HepG2 (cell line): ENCODE results near the gene RTP3. TPM values are rescaled to one million over a fixed set of nuclear protein-coding genes. Genes with fewer than 3 reads are reported as not detected.

Source experiments
- ATAC-seq: fragments of 200-7000 bp; cut with Tn5 transposase; 3 replicates; pipeline ENCODE4 v1.9.1; 2020; ENCODE audit warnings: mild to moderate bottlenecking, moderate library complexity
- BruUV-seq: library from RNA; stranded (reverse); fragments of 400-500 nt; replicated peaks from 2 replicates; lab custom pipeline; 2021; lab: Mats Ljungman, UMichigan
- CTCF ChIA-PET: fragments of 300-600 bp; formaldehyde crosslinking; extraction: SDS; loops from one replicate; lab custom pipeline; 2021; ENCODE audit warnings: low total read pairs, inconsistent platforms, low intra/inter-chr PET ratio; lab: Yijun Ruan, JAX
- POLR2A ChIA-PET: fragments of 350-600 bp; sonication (Branson Sonifier 250); formaldehyde crosslinking; loops from one replicate; lab custom pipeline; 2020; ENCODE audit warnings: antibody characterized with exemption, inconsistent platforms; lab: Yijun Ruan, JAX
- DNase-seq: peaks from one replicate; pipeline ENCODE4 v3.0.0-alpha.2; 2015; ENCODE audit warnings: low spot score
- FAIRE-seq: peaks from 3 replicates; lab custom pipeline; 2011; peaks lifted over from hg19 to GRCh38; lab: Jason Lieb, UNC
- H2AFZ ChIP-seq: one replicate; pipeline ENCODE4 v1.6.1; 2011; ENCODE audit warnings: low read length, inconsistent platforms
- H3K27ac ChIP-seq: fragments of 300-600 bp; 3 replicates; pipeline ENCODE4 v1.8.0; 2011; ENCODE audit warnings: mixed run types, mild to moderate bottlenecking, mixed read lengths, low read length, inconsistent platforms; ENCODE audit not compliant: insufficient read depth; ENCODE audit errors: extremely low read length
- H3K27me3 ChIP-seq, 2 experiments: fragments of 200-600 bp in 1 of 2; 2 replicates in 1 of 2; 3 replicates in 1 of 2; pipeline versions ENCODE4 v1.6.0 to v1.8.0; 2011; ENCODE audit warnings: low read length in 2 of 2, mild to moderate bottlenecking in 2 of 2, moderate library complexity in 2 of 2, inconsistent platforms in 1 of 2; ENCODE audit not compliant: insufficient read depth in 2 of 2, control insufficient read depth in 1 of 2
- H3K36me3 ChIP-seq, 2 experiments: fragments of 200-600 bp in 1 of 2; replicated peaks in 1 of 2; 2 replicates in 1 of 2; 3 replicates in 1 of 2; pipeline versions ENCODE4 v1.5.1 to v1.8.0; 2011; ENCODE audit warnings: low read length in 2 of 2, inconsistent platforms in 1 of 2; ENCODE audit not compliant: insufficient read depth in 2 of 2, control insufficient read depth in 1 of 2
- H3K4me1 ChIP-seq: 2 replicates; pipeline ENCODE4 v1.5.1; 2012; ENCODE audit warnings: low read length, inconsistent platforms; ENCODE audit not compliant: insufficient read depth
- H3K4me2 ChIP-seq: 2 replicates; pipeline ENCODE4 v1.6.0; 2011; ENCODE audit warnings: low read depth, low read length, inconsistent platforms
- H3K4me3 ChIP-seq, 3 experiments: fragments of 200-600 bp in 1 of 3; sonication (generic), shearing (Covaris generic) in 1 of 3; replicated peaks in 1 of 3; 2 replicates each; pipeline ENCODE4 v1.5.1; 2011 to 2016; ENCODE audit warnings: low read length in 3 of 3, inconsistent platforms in 2 of 3, low read depth in 2 of 3, mild to moderate bottlenecking in 2 of 3, control low read depth in 1 of 3, mixed read lengths in 1 of 3; ENCODE audit not compliant: insufficient read depth in 1 of 3
- H3K79me2 ChIP-seq: one replicate; pipeline ENCODE4 v1.6.1; 2011; ENCODE audit warnings: low read length, inconsistent platforms; ENCODE audit not compliant: insufficient read depth
- H3K9ac ChIP-seq: 2 replicates; pipeline ENCODE4 v1.6.0; 2011; ENCODE audit warnings: mild to moderate bottlenecking, low read depth, low read length, inconsistent platforms; ENCODE audit not compliant: insufficient read depth
- H3K9me3 ChIP-seq: 2 replicates; pipeline ENCODE4 v1.5.1; 2012; ENCODE audit warnings: mild to moderate bottlenecking, low read length
- H4K20me1 ChIP-seq: 2 replicates; pipeline ENCODE4 v1.6.0; 2011; ENCODE audit warnings: inconsistent platforms, mild to moderate bottlenecking, low read length, moderate library complexity; ENCODE audit not compliant: insufficient read depth
- DNMT1 ChIP-seq: sonication (generic); formaldehyde crosslinking; IDR thresholded peaks from 2 replicates; pipeline ENCODE4 v1.5.1; 2020; ENCODE audit warnings: mild to moderate bottlenecking, missing genetic modification reagents
- KAT7 ChIP-seq: IDR thresholded peaks from 2 replicates; pipeline ENCODE4 v1.6.1; 2018; ENCODE audit warnings: borderline replicate concordance, missing compliant biosample characterization
- KMT2A ChIP-seq: sonication (generic); formaldehyde crosslinking; IDR thresholded peaks from 2 replicates; pipeline ENCODE4 v1.4.0; 2020; ENCODE audit warnings: missing genetic modification reagents
- MYC ChIP-seq: sonication (generic); formaldehyde crosslinking; IDR thresholded peaks from 2 replicates; pipeline ENCODE4 v1.9.0; 2021; ENCODE audit warnings: missing genetic modification reagents, borderline replicate concordance
- SRSF9 ChIP-seq: fragments of 200-400 bp; formaldehyde crosslinking; IDR thresholded peaks from 2 replicates; pipeline ENCODE4 v1.6.1; 2018; ENCODE audit warnings: borderline replicate concordance, mild to moderate bottlenecking, low read depth, low read length; ENCODE audit not compliant: insufficient read depth, poor library complexity, severe bottlenecking
- ZFP36 ChIP-seq: fragments of 150-350 bp; IDR thresholded peaks from 2 replicates; pipeline ENCODE4 v1.6.1; 2018; ENCODE audit warnings: borderline replicate concordance, low read length, low read depth; ENCODE audit not compliant: partially characterized antibody
- ZNF10 ChIP-seq: sonication (generic); formaldehyde crosslinking; IDR thresholded peaks from 2 replicates; pipeline ENCODE4 v1.4.0; 2020; ENCODE audit warnings: mild to moderate bottlenecking, low read depth, missing genetic modification reagents, borderline replicate concordance
- ZNF180 ChIP-seq: sonication (generic); formaldehyde crosslinking; IDR thresholded peaks from 2 replicates; pipeline ENCODE4 v1.4.0; 2020; ENCODE audit warnings: low read depth, missing genetic modification reagents, borderline replicate concordance
- ZNF790 ChIP-seq: sonication (generic); formaldehyde crosslinking; IDR thresholded peaks from 2 replicates; pipeline ENCODE4 v1.8.0; 2022; ENCODE audit warnings: missing genetic modification reagents, mild to moderate bottlenecking, borderline replicate concordance
- WGBS: methylation state at CpG from one replicate; pipeline ENCODE4 v1.1.6; 2017; ENCODE audit warnings: low lambda C conversion rate; 5-methylcytosine and 5-hydroxymethylcytosine counted together
- in situ Hi-C: cut with HindIII; loops from 2 replicates; pipeline ENCODE4 v1.10.0; 2017; ENCODE audit warnings: low pct_unique_long_range_greater_than_20kb; ENCODE audit not compliant: extremely low pct_ligation_motif_present
- intact Hi-C: fragments of 100-400 bp; cut with micrococcal nuclease; formaldehyde crosslinking; loops from one replicate; pipeline ENCODE4 v1.10.0; 2022; ENCODE audit not compliant: unreplicated experiment
- polyA plus RNA-seq, 8 experiments: library from polyadenylated mRNA; depleted of rRNA in 3 of 8; stranded (reverse) in 7 of 8; unstranded in 1 of 8; fragments of >200 nt; fragmentation: Illumina TruSeq in 4 of 8; extraction: Trizol in 4 of 8; gene quantifications; 2 replicates each; pipeline versions ENCODE4 v1.2.1 to v1.2.3, GENCODE V29; 2011 to 2016; ENCODE audit warnings: low read depth in 4 of 8, missing spikeins in 1 of 8, mixed read lengths in 1 of 8; ENCODE audit not compliant: insufficient read depth in 1 of 8
- total RNA-seq, 5 experiments: library from RNA; depleted of rRNA; stranded (reverse); fragments of >200 nt; fragmentation: Illumina TruSeq; extraction: Trizol; gene quantifications; 2 replicates each; pipeline ENCODE4 v1.2.3, GENCODE V29; 2016; ENCODE audit warnings: low read depth in 1 of 5
- TF ChIP-seq, protein P1 (sequence below): sonication (generic); formaldehyde crosslinking; IDR thresholded peaks from 2 replicates; pipeline ENCODE4 v1.5.0; 2020; ENCODE audit warnings: mild to moderate bottlenecking, missing genetic modification reagents, moderate library complexity
- TF ChIP-seq, protein P2 (sequence below): sonication (generic); formaldehyde crosslinking; IDR thresholded peaks from 2 replicates; pipeline ENCODE4 v1.5.1; 2020; ENCODE audit warnings: mild to moderate bottlenecking, missing genetic modification reagents, moderate library complexity
- TF ChIP-seq, protein P3 (sequence below): sonication (generic); formaldehyde crosslinking; IDR thresholded peaks from 2 replicates; pipeline ENCODE4 v1.4.0; 2020; ENCODE audit warnings: mild to moderate bottlenecking, missing genetic modification reagents
- TF ChIP-seq, protein P4 (sequence below), 2 experiments: sonication (generic) in 1 of 2; formaldehyde crosslinking in 1 of 2; IDR thresholded peaks; 2 replicates each; pipeline versions ENCODE4 v1.5.1 to v1.6.1; 2011 to 2020; ENCODE audit warnings: borderline replicate concordance in 1 of 2, low read depth in 1 of 2, low read length in 1 of 2, mild to moderate bottlenecking in 1 of 2, missing genetic modification reagents in 1 of 2, moderate library complexity in 1 of 2

The RTP3 gene
- total and polyA plus RNA-seq, 2 of the 13 experiments (the other 11 are each of a cell fraction or from before 2014, with no cell fraction given): 0.09 TPM; not detected in 1

DNA sequence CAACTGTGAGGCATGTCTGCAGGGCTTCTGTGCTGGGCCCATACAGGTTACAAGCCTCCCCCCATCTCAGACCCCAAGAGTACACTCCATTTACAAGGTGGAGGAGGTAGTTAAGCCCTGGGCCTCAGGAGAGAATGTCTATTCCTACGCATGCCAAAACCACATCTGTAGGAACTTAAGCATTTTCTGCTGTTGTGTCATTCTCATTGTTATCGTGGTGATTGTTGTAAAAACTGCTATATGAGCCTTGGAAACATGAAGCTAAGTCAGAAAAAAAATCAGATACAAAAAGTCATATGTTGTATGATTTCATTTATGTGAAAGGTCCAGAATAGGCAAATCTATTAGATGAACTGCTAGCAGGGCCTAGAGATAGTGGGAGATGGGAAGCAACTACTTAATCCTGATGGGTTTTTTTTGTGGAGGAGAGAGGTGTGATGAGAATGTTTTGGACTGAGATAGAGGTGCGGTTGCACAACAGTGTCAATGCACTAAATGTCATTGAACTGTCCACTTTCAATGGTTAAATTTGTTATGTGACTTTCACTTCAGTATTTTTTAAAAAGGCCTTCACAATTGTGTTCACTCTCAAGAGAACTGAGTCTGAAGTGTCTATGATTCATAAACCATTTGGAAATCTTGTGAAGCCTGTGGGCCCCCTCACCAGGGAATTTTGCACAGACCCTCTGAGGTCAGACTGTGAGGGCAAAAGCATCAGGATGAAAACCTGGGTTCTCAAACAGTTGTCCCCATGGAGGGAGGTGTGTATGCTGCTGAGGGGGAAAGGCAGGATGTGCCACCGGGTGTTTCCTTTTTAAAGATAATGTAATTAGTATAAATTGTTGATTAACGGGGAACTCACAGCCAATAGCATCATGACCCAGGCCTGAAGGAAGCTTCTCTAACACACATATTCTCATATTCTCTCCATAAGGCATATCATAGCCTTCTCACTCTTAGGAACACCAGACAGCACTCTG, 3.2 kb downstream of the RTP3 start:
- no peaks in the 10 kb centered on the region for H3K36me3 ChIP-seq
- peaks cover 13% of the 10 kb centered on the region for H3K4me1 ChIP-seq
- POLR2A ChIA-PET: no interaction called here
- H4K20me1 ChIP-seq: 0 out of 2 replicates have a peak, but pooled peaks cover 3% of the 10 kb centered on the region
- ATAC-seq: no peak
- H3K4me2 ChIP-seq: no peak overlapping the region
- no peak for DNase-seq
- TF ChIP-seq ZFP36: no peak
- TF ChIP-seq KMT2A (CRISPR knock-in tag): no peak
- no peak for TF ChIP-seq ZNF790 (CRISPR knock-in tag)
- TF ChIP-seq KAT7: no peak
- TF ChIP-seq MYC (CRISPR knock-in tag): no peak
- TF ChIP-seq, protein P1, sequence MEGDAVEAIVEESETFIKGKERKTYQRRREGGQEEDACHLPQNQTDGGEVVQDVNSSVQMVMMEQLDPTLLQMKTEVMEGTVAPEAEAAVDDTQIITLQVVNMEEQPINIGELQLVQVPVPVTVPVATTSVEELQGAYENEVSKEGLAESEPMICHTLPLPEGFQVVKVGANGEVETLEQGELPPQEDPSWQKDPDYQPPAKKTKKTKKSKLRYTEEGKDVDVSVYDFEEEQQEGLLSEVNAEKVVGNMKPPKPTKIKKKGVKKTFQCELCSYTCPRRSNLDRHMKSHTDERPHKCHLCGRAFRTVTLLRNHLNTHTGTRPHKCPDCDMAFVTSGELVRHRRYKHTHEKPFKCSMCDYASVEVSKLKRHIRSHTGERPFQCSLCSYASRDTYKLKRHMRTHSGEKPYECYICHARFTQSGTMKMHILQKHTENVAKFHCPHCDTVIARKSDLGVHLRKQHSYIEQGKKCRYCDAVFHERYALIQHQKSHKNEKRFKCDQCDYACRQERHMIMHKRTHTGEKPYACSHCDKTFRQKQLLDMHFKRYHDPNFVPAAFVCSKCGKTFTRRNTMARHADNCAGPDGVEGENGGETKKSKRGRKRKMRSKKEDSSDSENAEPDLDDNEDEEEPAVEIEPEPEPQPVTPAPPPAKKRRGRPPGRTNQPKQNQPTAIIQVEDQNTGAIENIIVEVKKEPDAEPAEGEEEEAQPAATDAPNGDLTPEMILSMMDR (CRISPR knock-in tag): no peak
- TF ChIP-seq, protein P2, sequence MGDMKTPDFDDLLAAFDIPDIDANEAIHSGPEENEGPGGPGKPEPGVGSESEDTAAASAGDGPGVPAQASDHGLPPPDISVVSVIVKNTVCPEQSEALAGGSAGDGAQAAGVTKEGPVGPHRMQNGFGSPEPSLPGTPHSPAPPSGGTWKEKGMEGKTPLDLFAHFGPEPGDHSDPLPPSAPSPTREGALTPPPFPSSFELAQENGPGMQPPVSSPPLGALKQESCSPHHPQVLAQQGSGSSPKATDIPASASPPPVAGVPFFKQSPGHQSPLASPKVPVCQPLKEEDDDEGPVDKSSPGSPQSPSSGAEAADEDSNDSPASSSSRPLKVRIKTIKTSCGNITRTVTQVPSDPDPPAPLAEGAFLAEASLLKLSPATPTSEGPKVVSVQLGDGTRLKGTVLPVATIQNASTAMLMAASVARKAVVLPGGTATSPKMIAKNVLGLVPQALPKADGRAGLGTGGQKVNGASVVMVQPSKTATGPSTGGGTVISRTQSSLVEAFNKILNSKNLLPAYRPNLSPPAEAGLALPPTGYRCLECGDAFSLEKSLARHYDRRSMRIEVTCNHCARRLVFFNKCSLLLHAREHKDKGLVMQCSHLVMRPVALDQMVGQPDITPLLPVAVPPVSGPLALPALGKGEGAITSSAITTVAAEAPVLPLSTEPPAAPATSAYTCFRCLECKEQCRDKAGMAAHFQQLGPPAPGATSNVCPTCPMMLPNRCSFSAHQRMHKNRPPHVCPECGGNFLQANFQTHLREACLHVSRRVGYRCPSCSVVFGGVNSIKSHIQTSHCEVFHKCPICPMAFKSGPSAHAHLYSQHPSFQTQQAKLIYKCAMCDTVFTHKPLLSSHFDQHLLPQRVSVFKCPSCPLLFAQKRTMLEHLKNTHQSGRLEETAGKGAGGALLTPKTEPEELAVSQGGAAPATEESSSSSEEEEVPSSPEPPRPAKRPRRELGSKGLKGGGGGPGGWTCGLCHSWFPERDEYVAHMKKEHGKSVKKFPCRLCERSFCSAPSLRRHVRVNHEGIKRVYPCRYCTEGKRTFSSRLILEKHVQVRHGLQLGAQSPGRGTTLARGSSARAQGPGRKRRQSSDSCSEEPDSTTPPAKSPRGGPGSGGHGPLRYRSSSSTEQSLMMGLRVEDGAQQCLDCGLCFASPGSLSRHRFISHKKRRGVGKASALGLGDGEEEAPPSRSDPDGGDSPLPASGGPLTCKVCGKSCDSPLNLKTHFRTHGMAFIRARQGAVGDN (CRISPR knock-in tag): no peak
- TF ChIP-seq, protein P3, sequence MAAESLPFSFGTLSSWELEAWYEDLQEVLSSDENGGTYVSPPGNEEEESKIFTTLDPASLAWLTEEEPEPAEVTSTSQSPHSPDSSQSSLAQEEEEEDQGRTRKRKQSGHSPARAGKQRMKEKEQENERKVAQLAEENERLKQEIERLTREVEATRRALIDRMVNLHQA (CRISPR knock-in tag): no peak
- TF ChIP-seq SRSF9: no peak
- TF ChIP-seq ZNF10 (CRISPR knock-in tag): no peak
- no peak for TF ChIP-seq ZNF180
- no peak for TF ChIP-seq DNMT1 (CRISPR knock-in tag)
- TF ChIP-seq, protein P4, sequence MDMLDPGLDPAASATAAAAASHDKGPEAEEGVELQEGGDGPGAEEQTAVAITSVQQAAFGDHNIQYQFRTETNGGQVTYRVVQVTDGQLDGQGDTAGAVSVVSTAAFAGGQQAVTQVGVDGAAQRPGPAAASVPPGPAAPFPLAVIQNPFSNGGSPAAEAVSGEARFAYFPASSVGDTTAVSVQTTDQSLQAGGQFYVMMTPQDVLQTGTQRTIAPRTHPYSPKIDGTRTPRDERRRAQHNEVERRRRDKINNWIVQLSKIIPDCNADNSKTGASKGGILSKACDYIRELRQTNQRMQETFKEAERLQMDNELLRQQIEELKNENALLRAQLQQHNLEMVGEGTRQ (IDR thresholded peaks at IDR 0.05; ENCODE audit: low read depth, low read length): no peak
- TF ChIP-seq, protein P4 (CRISPR knock-in tag; IDR thresholded peaks at IDR 0.05; ENCODE audit: borderline replicate concordance): no peak
- TF ChIP-seq, all 625 proteins: peak for 0
- Histone ChIP-seq H3K9me3 (no peaks in the 10 kb centered on the region), H3K79me2 (no peaks in the 10 kb centered on the region), H3K27ac (no peak overlapping the region), H3K27me3 (peaks cover 0 to 1% of the 10 kb centered on the region in 2 experiments; a peak in 2 of 5 replicates), H3K4me3 (no peak overlapping the region), H3K9ac (no peak overlapping the region), H2AFZ (no peak overlapping the region)
- FAIRE-seq: no peak
- WGBS: 34% methylated on average over 5 of the region's 5 CpGs
- intact Hi-C loops (no loop called here), in situ Hi-C loops (no loop called here)
- no TSS peak for BruUV-seq
- CTCF ChIA-PET: no interaction called here
